K562 (cell line): Measurements from ENCODE around the gene RAB5A. TPM values are rescaled to one million over a fixed set of nuclear protein-coding genes. Genes with fewer than 3 reads are reported as not detected.

Experiments used
- ARID1B ChIP-seq: fragments of 450-650 bp; IDR thresholded peaks from 2 replicates; pipeline ENCODE4 v1.6.1; 2016; ENCODE audit warnings: antibody characterized with exemption, mild to moderate bottlenecking, inconsistent platforms
- CAMTA2 ChIP-seq: fragments of 250-450 bp; sonication (Bioruptor Pico); conservative IDR thresholded peaks from 2 replicates; pipeline ENCODE4 v1.5.1; 2022
- CBX8 ChIP-seq: fragments of 200-600 bp; sonication (generic); IDR thresholded peaks from 2 replicates; pipeline ENCODE4 v1.6.1; 2012; ENCODE audit warnings: borderline replicate concordance, mixed run types, low read depth, mild to moderate bottlenecking, moderate library complexity, mixed read lengths, low read length, control low read depth, inconsistent platforms; ENCODE audit not compliant: poor library complexity, severe bottlenecking; ENCODE audit errors: extremely low read depth
- CXXC5 ChIP-seq: fragments of 250-450 bp; sonication (Bioruptor Pico); IDR thresholded peaks from 2 replicates; pipeline ENCODE4 v1.8.0; 2022; ENCODE audit warnings: inconsistent platforms, mild to moderate bottlenecking, moderate library complexity
- ETV6 ChIP-seq, 3 experiments: fragments of 150-350 bp in 1 of 3; sonication (generic) in 1 of 3; formaldehyde crosslinking in 1 of 3; IDR thresholded peaks; 2 replicates each; pipeline versions ENCODE4 v1.6.1 to v1.8.0; 2014 to 2022; ENCODE audit warnings: borderline replicate concordance in 2 of 3, low read depth in 2 of 3, antibody characterized with exemption in 1 of 3, low read length in 1 of 3, mild to moderate bottlenecking in 1 of 3, missing genetic modification reagents in 1 of 3
- EZH2 ChIP-seq: IDR thresholded peaks from 2 replicates; pipeline ENCODE4 v1.6.1; 2012; ENCODE audit warnings: low read depth, mild to moderate bottlenecking, inconsistent platforms, low read length, borderline replicate concordance
- FOXA1 ChIP-seq: fragments of 450-650 bp; IDR thresholded peaks from 2 replicates; pipeline ENCODE4 v1.6.1; 2016; ENCODE audit warnings: mild to moderate bottlenecking, borderline replicate concordance
- FUS ChIP-seq: fragments of 200-400 bp; formaldehyde crosslinking; optimal IDR thresholded peaks from 2 replicates; pipeline ENCODE3; 2017; ENCODE audit warnings: low read depth, low read length
- IFI16 ChIP-seq: fragments of 250-450 bp; sonication (Bioruptor Pico); IDR thresholded peaks from 2 replicates; pipeline ENCODE4 v2.1.2; 2022; ENCODE audit warnings: mild to moderate bottlenecking, inconsistent platforms
- LCOR ChIP-seq: sonication (generic); formaldehyde crosslinking; IDR thresholded peaks from 2 replicates; pipeline ENCODE4 v1.8.0; 2022; ENCODE audit warnings: mild to moderate bottlenecking, missing genetic modification reagents
- PCBP2 ChIP-seq: fragments of 200-400 bp; formaldehyde crosslinking; IDR thresholded peaks from 2 replicates; pipeline ENCODE4 v1.6.1; 2018; ENCODE audit warnings: low read length, low read depth, mild to moderate bottlenecking, moderate library complexity; ENCODE audit not compliant: poor library complexity, severe bottlenecking
- POU5F1 ChIP-seq: fragments of 150-350 bp; IDR thresholded peaks from 2 replicates; pipeline ENCODE4 v1.6.1; 2014; ENCODE audit warnings: borderline replicate concordance, low read length, low read depth, mild to moderate bottlenecking; ENCODE audit not compliant: partially characterized antibody
- PTRF ChIP-seq: fragments of 450-650 bp; IDR thresholded peaks from 2 replicates; pipeline ENCODE4 v1.6.1; 2016; ENCODE audit warnings: mild to moderate bottlenecking, missing genetic modification characterization, missing compliant biosample characterization
- RAD21 ChIP-seq, 2 experiments: fragments of 250-450 bp in 1 of 2; fragments of 450-650 bp in 1 of 2; sonication (Bioruptor Pico) in 1 of 2; formaldehyde crosslinking in 1 of 2; IDR thresholded peaks in 1 of 2; conservative IDR thresholded peaks in 1 of 2; 2 replicates each; pipeline versions ENCODE4 v1.4.0 to v1.8.0; 2020 to 2022; ENCODE audit warnings: mild to moderate bottlenecking in 2 of 2, moderate library complexity in 1 of 2
- SMAD3 ChIP-seq: fragments of 450-650 bp; formaldehyde crosslinking; conservative IDR thresholded peaks from 2 replicates; pipeline ENCODE4 v1.4.0; 2020; ENCODE audit warnings: mild to moderate bottlenecking
- SMARCC2 ChIP-seq: fragments of 450-650 bp; IDR thresholded peaks from 2 replicates; pipeline ENCODE4 v1.6.1; 2017; ENCODE audit warnings: antibody characterized with exemption, moderate library complexity, mild to moderate bottlenecking, low read depth
- SP2 ChIP-seq: IDR thresholded peaks from 2 replicates; pipeline ENCODE4 v1.6.1; 2011; ENCODE audit warnings: mild to moderate bottlenecking, low read depth, low read length, moderate library complexity; ENCODE audit not compliant: poor library complexity, severe bottlenecking; ENCODE audit errors: extremely low read depth
- STAT5B ChIP-seq: fragments of 250-450 bp; sonication (Bioruptor Pico); IDR thresholded peaks from 2 replicates; pipeline ENCODE4 v1.8.0; 2021; ENCODE audit warnings: mild to moderate bottlenecking, inconsistent platforms
- ZNF253 ChIP-seq: fragments of 250-450 bp; sonication (Bioruptor Pico); conservative IDR thresholded peaks from 2 replicates; pipeline ENCODE4 v1.6.1; 2021; ENCODE audit warnings: mild to moderate bottlenecking
- ZNF431 ChIP-seq: sonication (generic); formaldehyde crosslinking; IDR thresholded peaks from 2 replicates; pipeline ENCODE4 v1.8.0; 2022; ENCODE audit warnings: mild to moderate bottlenecking, missing genetic modification reagents
- ZNF785 ChIP-seq: fragments of 250-450 bp; sonication (Bioruptor Pico); IDR thresholded peaks from 2 replicates; pipeline ENCODE4 v1.4.0; 2020; ENCODE audit warnings: mild to moderate bottlenecking
- polyA plus RNA-seq, 8 experiments: library from polyadenylated mRNA; depleted of rRNA in 4 of 8; stranded (reverse) in 5 of 8; unstranded in 3 of 8; fragments of >200 nt; fragmentation: Nextera tagmentation in 2 of 8; fragmentation: Illumina TruSeq in 1 of 8; extraction: Ambion mirVana in 2 of 8; extraction: Trizol in 1 of 8; gene quantifications; 2 replicates each; pipeline versions ENCODE4 v1.2.1 to v1.2.3, GENCODE V29; 2011 to 2014; ENCODE audit warnings: inconsistent platforms in 1 of 8, missing spikeins in 1 of 8
- total RNA-seq, 7 experiments: library from RNA; depleted of rRNA in 6 of 7; stranded (reverse); fragments of >200 nt in 6 of 7; fragmentation: Illumina TruSeq in 2 of 7; extraction: Trizol in 2 of 7; gene quantifications; 2 replicates each; pipeline versions ENCODE4 v1.2.1 to v1.2.3, GENCODE V29; 2011 to 2021; ENCODE audit warnings: low replicate concordance in 1 of 7
- TF ChIP-seq, protein P1 (sequence below): sonication (generic); IDR thresholded peaks from 2 replicates; pipeline ENCODE4 v1.6.1; 2016
- TF ChIP-seq, protein P2 (sequence below): sonication (generic); formaldehyde crosslinking; IDR thresholded peaks from 2 replicates; pipeline ENCODE4 v1.8.0; 2022; ENCODE audit warnings: mild to moderate bottlenecking, missing genetic modification reagents
- TF ChIP-seq, protein P3 (sequence below): sonication (generic); formaldehyde crosslinking; IDR thresholded peaks from 2 replicates; pipeline ENCODE4 v1.8.0; 2022; ENCODE audit warnings: mild to moderate bottlenecking, low read depth, missing genetic modification reagents

Gene RAB5A
- total and polyA plus RNA-seq, 9 of the 15 experiments (the other 6 are each of a cell fraction or from before 2014, with no cell fraction given) = 28.3 to 64.2 (median 49.0) TPM

DNA sequence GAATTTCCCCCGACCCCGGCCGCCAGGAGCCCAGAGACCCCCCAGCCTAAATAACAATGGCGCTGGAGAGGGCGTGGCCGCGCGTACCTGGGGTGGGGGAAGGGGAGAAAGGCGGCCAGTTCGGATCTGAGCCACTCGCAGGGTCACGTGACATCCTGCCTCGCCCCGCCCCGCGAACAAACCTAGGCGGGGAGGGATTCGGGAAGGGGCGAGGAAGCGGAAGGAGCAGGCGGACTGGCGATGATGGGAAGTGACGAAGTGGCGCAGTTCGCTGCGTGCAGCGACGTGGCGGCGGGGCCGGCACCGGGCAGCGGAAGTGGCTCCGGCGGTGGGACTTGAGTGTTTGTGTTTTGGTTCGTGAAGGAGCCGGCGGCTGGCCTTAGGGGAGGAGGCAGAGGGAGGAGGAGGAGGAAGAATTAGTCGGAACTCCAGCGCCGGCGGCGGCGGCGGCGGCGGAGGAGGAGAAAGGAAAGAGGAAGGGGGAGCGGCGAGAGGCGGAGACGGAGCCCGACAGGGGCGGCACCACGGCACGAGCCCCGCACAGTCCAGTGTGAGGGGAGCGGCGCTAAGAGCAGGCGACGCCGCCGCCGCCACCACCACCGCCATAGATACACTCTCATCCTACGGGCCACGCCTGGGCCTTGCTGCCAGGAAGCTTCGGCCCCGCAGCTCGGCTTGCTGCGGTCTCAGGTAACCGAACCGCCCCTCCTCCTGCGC is at the start of gene RAB5A (continued):
- TF ChIP-seq ARID1B (peak; percentile 57), CBX8 (no peak), RAD21 (CRISPR knock-in tag; conservative IDR thresholded peaks at IDR 0.05 in 1 of 2, IDR thresholded peaks at IDR 0.05 in 1 of 2) (peak; percentile 4 to 34; a peak in 2 of 4 replicates), ZNF431 (peak; percentile 67; the same call in 1 of the 2 replicates), FUS (no peak), CXXC5 (CRISPR knock-in tag) (peak; percentile 99), IFI16 (no peak), SMARCC2 (no peak), CAMTA2 (CRISPR knock-in tag) (0 out of 2 replicates have a peak, but pooled peaks have one; percentile 15), ETV6 (IDR thresholded peaks at IDR 0.05; ENCODE audit: borderline replicate concordance in 1 of 2, low read depth in 2 of 2, low read length in 1 of 2) (peak; percentile 86 to 97; a peak in 3 of 4 replicates), ETV6 (CRISPR knock-in tag; IDR thresholded peaks at IDR 0.05; ENCODE audit: borderline replicate concordance) (no peak), POU5F1 (no peak), ZNF785 (CRISPR knock-in tag) (no peak), PTRF (tag) (no peak), PCBP2 (peak; percentile 18), LCOR (peak; percentile 22; the same call in 1 of the 2 replicates), SP2 (no peak), STAT5B (CRISPR knock-in tag) (no peak), ZNF253 (CRISPR knock-in tag) (no peak), SMAD3 (CRISPR knock-in tag) (no peak), FOXA1 (no peak), EZH2 (no peak)
- TF ChIP-seq, protein P1, sequence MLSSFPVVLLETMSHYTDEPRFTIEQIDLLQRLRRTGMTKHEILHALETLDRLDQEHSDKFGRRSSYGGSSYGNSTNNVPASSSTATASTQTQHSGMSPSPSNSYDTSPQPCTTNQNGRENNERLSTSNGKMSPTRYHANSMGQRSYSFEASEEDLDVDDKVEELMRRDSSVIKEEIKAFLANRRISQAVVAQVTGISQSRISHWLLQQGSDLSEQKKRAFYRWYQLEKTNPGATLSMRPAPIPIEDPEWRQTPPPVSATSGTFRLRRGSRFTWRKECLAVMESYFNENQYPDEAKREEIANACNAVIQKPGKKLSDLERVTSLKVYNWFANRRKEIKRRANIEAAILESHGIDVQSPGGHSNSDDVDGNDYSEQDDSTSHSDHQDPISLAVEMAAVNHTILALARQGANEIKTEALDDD = no peak; the same call in 1 of the 2 replicates
- TF ChIP-seq, protein P2, sequence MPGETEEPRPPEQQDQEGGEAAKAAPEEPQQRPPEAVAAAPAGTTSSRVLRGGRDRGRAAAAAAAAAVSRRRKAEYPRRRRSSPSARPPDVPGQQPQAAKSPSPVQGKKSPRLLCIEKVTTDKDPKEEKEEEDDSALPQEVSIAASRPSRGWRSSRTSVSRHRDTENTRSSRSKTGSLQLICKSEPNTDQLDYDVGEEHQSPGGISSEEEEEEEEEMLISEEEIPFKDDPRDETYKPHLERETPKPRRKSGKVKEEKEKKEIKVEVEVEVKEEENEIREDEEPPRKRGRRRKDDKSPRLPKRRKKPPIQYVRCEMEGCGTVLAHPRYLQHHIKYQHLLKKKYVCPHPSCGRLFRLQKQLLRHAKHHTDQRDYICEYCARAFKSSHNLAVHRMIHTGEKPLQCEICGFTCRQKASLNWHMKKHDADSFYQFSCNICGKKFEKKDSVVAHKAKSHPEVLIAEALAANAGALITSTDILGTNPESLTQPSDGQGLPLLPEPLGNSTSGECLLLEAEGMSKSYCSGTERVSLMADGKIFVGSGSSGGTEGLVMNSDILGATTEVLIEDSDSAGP (CRISPR knock-in tag) = no peak
- TF ChIP-seq, protein P3, sequence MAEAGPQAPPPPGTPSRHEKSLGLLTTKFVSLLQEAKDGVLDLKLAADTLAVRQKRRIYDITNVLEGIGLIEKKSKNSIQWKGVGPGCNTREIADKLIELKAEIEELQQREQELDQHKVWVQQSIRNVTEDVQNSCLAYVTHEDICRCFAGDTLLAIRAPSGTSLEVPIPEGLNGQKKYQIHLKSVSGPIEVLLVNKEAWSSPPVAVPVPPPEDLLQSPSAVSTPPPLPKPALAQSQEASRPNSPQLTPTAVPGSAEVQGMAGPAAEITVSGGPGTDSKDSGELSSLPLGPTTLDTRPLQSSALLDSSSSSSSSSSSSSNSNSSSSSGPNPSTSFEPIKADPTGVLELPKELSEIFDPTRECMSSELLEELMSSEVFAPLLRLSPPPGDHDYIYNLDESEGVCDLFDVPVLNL (CRISPR knock-in tag) = peak; percentile 43
